ENCODE measurements around the gene CCDC177.
A peak's percentile ranks its signal among the peaks of the same experiment; 100 is the strongest.

Gene CCDC177

DNA sequence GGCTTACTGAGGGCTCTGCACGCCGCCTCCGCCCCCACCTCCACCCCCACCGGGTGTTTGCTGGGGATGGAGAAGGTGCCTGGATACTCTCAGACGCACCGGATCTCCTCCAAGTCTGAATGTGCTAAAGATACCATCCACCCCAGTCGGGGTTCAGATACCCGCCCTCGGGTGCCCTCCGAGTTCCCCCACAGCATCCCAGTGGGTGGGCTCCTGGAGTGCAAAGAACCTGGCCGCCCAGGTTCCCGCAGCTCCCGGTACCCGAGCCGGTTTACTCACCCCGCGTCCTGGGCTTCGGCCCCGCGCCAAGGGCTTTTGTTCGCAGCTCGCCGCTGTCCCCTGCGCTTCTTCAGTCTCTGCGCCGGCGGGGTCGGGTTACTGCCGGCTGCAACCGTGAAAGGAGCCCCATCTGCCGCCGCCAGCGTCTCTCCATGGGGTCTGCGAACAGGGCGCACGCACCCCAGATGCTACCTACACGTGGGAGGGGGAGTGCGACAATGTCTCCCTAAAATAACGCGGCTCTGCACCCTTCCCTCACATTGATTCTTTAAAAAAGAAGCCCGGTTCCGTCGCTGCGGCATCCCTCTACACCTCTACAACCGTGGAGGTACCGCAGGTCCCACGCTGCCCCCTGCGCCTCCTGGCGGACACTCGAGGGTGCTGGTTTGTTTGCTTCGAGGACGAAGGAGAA, at the start of gene CCDC177:
Gene CCDC177 (minus strand): TSS at position 609 of the 691 bp plus-strand sequence. CDS start 1,249 bp downstream, outside the sequence.
- DNase-seq = peak; percentile 58

DNA sequence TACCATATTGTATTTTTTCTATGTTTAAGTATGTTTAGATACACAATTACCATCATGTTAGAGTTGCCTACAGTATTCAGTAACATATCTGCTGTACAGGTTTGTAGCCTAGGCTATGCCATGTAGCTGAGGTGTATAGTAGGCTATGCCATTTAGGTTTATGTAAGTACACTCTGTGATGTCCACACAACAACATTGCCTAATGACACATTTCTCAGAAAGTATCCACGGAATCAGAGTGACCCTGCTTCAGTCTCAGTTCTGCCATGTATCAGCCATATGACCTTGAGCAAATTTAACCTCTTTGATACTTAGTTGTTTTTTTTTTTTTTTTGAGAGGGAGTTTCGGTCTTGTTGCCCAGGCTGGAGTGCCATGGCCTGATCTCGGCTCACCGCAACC, 49.5 kb upstream of the CCDC177 start:
- no peak for DNase-seq

DNA sequence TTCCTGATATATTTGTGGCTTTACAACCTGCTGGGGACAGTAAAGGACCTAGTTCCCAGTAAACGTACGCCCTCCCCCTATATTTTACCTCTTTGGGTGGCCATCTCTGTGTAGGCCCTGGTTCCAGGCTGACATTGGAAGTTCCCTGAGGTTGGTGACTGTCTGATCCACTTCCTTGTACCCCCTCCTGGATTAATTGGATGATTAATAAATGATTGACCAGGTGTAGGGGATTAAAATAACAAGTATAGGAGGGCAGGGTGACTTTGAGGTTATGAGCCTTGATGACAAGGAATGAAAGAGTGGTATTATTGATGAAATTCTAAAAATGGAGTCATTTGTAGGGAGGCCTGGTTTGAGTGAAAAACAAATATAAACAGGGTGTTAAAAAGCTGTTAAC, 46.3 kb upstream of the CCDC177 start:
- no peak for DNase-seq

DNA sequence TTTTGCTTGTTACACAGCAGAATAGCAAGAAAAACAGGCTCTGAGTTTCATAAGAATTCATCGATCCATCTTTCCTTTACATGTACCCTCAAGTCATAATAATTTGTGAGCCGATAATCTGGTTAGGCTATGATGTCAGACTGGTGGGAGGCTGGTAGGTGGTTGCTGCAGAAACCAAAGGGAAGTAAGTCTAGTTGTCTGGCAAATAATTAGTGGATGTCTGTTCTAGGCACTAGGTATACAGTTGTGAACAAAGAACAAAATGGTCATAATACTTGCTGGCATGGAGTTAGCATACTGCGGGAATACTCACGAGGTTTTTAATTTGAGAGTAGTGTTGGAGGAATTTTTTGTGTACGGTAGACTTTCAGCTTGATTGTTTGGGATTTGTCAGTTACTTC, 45.5 kb upstream of the CCDC177 start:
- DNase-seq = no peak

DNA sequence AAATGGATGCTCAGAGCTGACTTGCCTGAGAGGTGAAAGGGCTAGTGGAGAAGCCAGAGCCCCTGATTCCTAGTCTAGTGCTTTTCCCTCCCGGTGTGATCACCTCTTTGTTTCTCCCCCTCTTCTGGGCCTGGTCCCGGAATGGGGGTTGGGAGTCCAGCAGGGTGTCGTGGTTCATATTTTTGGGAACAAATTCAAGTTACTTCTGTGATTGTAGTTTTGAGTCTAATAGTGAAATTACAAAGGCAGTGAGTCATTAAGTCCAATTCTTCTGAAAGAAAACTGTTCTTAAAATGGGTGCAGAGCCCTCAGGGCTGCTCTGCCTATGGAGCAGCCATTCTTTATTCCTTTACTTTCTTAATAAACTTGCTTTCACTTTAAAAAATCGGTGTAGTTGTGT, 44.3 kb upstream of the CCDC177 start:
- DNase-seq = no peak

DNA sequence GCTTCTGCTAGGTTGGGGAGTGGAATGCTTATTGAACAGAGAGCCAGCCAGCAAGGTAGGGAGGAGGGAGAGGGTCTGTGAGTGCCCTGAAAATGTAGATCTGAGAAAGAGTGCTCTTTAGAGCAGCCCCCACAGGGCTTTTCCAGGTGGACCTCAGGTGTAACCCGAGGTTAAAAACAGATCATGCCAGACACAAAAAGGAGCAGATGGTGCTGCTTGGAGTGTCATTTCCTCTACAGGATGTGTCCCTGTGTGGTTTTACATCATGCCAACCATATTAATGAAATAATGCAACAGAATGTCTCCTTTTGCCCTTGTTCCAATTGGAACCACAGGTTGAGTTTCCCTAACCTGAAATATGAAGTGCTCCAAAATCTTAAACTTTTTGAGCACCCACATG, 43.1 kb upstream of the CCDC177 start:
- DNase-seq = no peak

DNA sequence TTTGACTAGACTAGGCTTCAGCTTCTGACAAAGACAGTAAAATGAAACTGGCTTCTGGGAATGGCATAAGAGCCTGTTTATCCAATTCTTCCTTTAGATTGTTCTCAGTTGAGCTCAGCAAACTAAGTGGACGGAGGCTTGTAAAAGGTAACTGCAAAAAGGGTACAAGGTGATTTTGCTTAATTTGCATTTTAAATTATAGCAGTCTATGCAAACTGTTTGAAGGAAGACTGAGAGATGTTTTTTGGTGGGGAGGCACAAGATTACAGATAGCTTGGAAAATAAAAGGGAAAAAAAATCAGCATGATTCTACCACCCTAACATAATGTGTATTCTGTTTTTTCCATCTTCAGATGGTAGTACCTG, 41.7 kb upstream of the CCDC177 start:
- DNase-seq = no peak

DNA sequence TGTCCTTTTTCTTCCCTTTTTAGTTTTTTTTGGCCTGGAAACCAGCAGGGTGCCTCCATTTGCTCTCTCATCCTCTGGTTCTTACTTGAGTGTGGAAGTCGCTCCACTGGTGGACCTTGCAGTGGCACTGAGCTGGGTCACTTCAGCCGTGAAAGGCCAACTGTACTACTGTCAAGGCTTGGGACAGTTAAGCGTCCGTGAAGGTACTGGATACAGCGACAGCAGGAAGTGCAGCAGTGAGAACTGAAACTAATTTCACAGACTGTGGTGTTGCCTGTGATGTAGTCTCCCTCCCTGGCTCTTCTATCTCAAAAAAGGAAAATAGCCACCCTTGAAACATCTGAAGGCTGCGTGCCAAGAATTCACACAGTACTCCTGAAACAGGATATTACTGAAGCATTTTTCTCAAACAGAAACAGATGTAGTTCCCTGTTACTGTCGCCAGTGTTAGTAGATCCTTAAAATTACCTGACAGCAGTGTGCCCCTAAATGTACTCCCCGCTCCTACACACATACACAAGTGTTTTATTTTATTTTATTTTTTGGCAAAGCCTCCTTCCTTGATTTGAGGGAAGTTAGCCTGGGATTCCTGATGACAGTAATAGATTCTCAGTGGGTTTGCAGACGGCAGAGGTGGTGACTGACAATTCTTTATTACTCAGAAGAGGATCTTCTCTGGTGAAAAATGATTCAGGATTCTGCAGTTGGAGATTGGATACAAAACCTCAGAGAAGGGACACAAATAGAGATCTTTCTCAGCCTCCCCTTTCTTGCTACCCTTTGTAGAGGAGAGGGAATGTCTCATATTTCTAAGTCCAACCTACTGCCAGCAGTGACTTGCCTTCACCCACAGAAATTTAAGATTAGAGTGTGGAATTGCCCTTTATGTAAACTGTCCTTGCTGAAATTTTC, 41.1 kb upstream of the CCDC177 start:
- peak; percentile 90 for DNase-seq

DNA sequence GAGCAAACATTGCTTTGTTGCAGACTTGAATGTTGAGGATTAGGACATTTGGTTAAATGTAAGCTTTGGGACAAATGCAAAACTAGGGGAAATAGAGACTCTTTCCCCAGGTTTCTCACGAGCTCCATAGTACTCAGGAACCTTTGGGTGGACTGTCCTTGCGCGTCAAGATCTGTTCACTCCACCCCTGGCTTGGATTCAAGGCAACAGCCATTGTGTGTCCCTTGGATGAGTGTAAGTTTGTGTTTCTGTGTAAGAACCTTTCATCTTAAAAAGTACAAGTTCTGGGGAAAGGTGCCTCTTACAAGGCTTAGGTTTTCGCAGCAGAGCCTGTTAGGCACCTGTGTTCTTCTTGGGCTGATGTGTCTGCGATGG, 40.4 kb upstream of the CCDC177 start:
- no peak for DNase-seq

DNA sequence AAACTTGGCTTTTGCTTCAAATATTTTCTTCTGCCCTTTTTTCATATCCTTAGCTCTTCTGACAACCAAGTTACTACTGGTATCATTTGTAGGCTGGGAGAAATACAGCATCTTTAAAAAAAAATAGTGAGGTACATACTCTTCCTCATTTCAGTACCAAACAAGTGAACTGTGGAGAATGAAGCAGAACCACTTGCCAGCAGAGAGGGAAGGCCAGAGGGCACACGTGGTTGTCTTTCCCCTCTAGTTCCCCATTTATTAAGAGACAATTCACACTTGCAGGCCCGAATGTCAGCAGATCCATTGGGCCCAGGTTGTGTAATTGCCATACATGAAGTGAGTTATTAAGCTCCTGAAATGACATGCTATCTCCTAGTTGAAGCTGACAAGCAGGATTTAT, 39.9 kb upstream of the CCDC177 start:
- peak; percentile 48 for DNase-seq

DNA sequence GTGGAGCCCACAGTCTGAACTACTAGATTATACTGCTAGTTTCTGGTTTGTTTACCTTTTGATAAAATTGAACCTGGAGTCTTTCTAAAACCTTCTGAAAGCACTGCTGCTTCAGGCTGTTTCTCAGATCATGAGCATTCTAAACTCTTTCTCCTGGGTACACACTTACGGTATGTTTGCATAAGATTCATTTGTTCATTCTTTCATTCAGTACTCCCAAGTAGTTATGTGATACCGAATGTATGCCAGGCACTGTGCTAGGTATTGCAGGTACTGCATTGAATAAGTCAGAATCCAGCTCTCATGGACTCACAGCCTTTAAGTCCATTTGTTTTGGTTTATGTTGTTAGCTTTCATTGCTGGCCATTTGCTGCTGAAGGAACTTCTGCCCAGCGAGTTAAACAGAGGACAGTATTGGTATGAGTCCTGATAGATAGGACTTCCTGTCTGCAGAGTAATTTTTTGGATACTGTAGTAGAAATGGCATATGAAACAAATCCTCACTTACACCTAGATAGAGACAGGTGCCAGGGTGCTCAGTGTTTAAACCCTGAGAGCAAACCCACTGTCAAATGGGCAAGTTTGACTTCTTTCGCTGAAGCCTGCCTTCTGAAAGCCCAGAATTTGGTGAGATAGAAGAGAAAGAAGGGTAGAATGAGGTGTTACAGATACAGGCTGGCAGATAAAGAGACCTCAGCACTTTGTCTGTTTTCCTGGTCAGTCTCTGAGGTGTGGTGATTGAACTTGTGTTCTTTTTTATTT, 38.8 kb upstream of the CCDC177 start:
- DNase-seq = no peak

DNA sequence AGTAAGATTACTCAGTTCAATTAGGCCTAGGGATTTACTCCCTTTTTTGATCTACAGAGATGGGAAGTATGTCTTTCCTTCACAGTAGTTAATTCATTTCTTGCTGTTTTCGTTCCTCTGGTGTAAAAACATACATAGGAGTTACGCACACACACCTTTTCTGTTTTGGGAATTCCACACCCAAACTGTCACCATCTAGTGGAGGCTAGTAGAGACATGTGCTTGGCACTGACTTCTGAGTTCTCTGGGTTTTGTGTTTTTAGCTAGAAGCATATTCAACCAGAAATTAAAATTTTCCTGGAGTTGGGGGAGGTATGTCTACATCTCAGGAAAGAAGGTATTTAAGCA, 38.1 kb upstream of the CCDC177 start:
- DNase-seq = peak; percentile 20

DNA sequence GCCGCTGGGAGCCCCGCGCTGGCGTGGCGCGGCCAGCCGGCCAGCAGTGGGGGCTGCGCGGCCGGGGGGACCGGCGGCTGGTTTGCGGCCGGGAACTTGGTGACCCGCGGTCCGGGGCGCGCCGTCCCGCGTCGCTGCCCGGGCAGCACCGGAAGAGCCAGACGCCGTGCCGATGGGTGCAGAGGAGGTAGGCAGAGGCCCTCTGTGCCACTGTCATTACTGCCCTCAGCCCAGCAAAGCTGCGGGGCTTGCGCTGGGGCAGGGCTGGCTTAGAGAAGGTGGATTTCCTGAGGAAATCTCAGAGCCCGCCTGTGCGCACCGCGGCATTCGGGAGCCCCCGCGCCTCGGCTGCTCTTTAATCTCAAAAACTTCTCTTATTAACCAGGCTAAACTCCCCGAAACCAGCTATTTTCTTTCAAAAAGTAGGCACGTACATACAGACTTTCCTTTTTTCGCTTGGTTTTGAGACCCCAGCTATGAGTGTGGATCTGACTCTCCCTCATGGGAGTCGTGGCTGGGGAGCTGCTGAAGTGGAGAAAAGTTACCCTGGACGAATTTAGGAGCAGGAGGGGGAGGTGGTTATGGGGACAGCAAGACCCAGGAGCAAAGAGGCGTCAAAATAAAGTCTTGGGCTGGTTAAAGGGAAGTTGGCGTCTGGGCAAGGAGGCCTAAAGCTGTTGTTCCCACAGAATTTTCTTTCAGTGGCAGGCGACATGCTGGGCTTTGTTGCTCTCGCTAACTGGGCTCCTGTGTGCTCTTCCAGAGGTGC, 37.5 kb upstream of the CCDC177 start:
- DNase-seq = peak; percentile 50

DNA sequence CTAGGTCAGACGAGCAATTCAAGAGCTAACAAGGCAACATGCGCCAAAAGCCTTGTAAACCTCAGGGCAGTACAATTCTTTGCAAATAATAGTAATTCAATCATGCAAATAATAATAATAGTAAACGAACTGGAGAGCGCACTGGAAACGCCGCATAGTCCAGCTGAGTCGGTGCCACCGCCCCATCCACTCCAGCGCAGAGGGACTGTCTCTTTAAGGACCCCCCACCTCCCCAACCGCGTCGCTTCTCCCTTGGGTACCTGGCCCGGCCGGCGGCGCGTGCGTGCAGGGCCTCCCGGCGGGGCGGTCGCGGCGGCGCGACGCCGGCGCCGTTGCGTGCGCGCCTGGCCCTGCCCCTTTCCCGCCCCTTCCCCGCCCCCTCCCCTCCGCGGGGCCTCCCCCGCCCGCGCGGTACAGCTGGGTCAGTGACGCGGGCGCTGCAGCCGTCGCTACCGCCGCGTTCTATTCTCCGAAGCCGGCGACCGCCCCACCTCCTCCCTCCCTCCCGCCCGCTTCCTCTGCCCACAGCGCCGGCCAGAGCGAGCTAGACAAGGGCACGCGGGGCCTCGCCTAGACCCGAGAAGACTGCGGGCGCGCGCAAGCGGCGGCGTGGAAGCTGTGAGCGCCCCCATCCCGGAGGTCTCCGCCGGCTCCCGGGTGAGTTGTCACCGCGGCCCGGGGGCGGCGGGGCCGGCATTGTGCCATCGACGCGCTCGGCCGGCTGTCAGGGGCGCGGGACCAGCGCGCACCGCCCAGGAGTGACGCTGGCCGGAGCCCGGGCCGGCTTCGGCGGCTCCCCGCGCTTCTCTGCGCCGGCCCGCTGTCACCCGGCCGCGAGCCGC, 36.7 kb upstream of the CCDC177 start, which contains the start of gene SUSD6:
Gene SUSD6 (plus strand): TSS at position 425 of the 842 bp plus-strand sequence. CDS start 46,997 bp downstream, outside the sequence.
- peak; percentile 92 for DNase-seq

DNA sequence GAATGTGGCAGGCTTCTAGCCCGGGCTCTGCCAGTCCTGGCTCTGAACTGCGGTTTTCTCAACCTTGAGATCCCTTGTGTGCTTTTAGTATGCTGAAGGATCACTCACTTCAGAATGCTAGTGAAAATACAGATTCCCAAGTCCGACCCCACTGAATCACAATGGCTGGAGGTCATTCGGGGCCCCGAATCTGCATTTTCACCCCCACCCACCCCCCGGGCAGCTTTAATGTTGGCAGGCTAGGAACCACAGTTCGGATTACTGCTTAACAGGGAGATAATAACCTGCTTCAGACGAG, 36.2 kb upstream of the CCDC177 start:
- DNase-seq = no peak

DNA sequence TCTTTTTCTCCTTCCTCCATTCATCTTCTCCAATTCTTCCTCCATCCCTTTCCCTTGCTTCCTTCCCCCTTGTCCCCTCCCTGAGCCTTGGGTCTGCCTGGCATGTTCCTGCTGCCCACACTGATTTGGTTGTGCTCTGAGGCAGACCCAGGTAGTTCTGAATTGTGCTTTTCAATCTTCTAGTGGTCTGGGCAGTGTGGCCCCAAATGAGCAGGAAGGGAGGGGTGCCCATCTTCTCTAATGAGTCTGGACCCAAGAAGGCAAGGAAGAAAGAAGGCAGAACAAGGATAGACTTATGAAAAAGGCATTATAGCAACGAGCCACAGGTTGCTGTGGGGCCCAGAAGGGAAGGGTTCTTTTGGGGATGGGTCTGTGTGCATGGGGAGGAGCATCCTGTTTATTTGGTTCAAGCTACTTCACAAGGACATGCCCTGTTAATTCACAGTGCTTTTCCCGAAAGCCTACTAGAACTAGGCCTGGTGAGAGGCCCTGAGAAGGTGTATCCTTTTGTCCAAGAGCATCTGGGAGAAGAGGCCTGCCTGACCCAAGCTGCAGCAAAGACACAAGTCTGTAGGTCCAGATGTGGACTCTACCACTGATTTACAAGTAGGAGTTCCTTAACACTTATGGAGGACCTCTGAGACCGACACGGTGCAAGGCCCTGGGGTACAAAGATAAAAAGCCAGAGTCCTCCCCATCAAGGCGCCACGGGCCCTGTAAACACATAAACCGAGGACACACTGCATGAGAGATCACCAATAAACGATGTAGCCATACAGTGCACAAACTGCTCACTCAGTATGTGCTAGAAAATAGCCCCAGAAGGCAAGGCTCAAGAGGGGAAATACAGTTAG, 35.6 kb upstream of the CCDC177 start:
- DNase-seq = no peak

DNA sequence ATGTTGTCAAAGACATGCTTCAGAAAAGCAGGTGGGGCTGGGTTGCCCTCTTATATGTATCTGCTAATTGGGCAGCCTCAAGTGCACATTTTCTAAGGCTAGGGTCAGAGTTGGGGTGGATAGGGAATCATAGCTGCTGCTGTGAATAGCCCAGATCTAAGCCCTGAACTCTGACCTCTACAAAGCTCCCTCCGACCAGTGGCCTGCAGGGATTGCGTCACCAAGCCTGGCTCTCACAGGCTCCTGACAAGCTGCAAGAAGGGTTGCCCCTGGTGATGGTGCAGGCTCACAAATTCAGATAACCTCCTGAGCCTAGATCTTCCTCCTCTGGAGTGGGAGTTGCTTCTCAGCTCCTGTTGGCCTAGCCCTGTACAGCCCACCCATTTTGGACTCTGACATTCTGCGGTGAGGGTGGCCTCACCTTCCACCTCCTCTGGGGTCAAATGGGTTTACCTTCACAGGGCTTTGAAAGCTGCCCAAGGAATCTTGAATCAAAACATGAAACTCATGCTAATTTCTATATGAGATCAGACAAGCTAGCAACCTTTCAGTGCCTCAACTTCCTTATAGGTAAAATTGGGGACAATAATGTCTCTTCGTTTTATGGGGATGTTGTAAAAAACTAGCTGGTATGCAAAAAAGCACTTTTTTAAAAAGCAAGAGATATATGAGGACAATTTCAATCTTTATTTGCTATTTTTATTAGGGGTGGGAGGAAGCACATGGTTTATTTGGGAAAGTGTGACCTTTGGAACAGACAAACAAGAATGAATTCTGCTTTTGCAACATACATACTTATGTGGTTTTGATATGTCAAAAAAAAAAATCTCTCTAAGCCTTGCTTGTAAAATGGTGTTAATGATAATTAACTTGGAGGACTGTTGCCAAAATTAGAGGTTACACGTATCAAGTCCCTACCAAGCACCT, 31.9 kb upstream of the CCDC177 start:
- DNase-seq = no peak

DNA sequence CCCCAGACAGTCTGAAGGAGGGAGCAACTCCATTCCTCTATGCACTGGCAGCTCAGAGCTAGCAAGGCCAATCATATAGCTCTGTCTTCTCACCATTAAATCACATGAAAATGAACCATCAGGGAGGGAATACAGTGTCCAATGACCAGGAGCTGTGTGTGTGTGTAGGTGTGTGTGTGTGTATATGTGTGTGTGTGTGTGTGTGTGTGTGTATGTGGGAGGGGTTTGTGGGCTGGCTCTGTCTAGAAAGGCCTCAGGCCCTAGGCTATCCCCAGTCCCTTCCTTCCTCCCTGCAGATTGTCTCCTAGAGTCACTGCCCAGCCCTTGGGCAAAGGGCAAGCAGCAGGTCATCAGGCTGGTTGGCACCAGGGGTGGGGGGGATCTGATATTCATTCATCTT, 31.1 kb upstream of the CCDC177 start:
- DNase-seq = no peak

DNA sequence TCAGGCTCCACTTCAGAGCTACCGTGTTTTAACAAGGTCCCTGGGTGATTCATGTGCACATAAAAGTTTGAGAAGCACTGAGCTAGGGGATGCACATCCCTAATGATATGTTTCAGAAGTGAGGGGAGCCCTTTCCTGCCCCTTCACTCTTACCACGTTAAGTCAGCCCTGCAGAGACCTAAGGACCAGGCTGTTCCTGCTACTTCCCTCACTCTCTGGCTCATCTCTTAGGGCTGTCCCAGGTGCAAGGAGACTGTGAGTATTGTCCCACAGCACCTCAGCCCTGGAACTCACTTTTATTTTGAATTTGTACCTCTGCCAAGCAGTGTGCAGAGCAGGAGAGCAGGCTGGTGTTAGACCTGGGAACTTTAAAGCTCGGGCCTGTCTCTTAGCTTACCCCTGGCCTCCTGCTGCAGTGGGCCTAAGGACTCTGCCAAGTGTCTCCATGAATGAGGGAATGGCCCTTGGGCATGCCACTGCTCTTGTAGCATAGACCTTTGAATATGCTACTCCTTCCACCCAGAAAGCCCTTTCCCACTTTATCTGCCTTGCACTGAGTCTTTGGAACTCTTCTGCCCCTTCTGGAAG, 25.7 kb upstream of the CCDC177 start:
- DNase-seq = no peak

Measured in RPMI8226 (cell line).